Esophagus (tissue), 2 donors: Measurements from ENCODE around the gene SORCS2. TPM values are rescaled to one million over a fixed set of nuclear protein-coding genes. Genes with fewer than 3 reads are reported as not detected.
"Not testable (repeated sequence)": the region's sequence is repeated elsewhere in the genome, so short reads cannot be mapped to it uniquely, and the experiment has no call there.

ENCODE experiments used
- H3K27ac ChIP-seq, 2 donors: one replicate each; pipeline ENCODE4 v1.5.1; 2013; ENCODE audit warnings: low read depth in 2 of 2, mild to moderate bottlenecking in 2 of 2, inconsistent platforms in 1 of 2, low read length in 1 of 2, moderate library complexity in 1 of 2
- H3K27me3 ChIP-seq, 2 donors: one replicate each; pipeline ENCODE4 v1.6.1; 2013; ENCODE audit warnings: low read length in 2 of 2, control low read depth in 1 of 2, mild to moderate bottlenecking in 1 of 2; ENCODE audit not compliant: insufficient read depth in 2 of 2, control insufficient read depth in 1 of 2
- H3K36me3 ChIP-seq, 2 donors: one replicate each; pipeline ENCODE4 v1.6.1; 2013; ENCODE audit warnings: low read length in 1 of 2; ENCODE audit not compliant: control insufficient read depth in 2 of 2, insufficient read depth in 2 of 2
- H3K4me1 ChIP-seq, 2 donors: one replicate each; pipeline ENCODE4 v1.6.1; 2013; ENCODE audit warnings: low read length in 1 of 2; ENCODE audit not compliant: control insufficient read depth in 2 of 2, insufficient read depth in 2 of 2
- H3K4me3 ChIP-seq, 2 donors: one replicate each; pipeline ENCODE4 v1.5.1; 2013; ENCODE audit warnings: low read length in 2 of 2, mild to moderate bottlenecking in 2 of 2, low read depth in 1 of 2, moderate library complexity in 1 of 2
- H3K9me3 ChIP-seq, 2 donors: one replicate each; pipeline ENCODE4 v1.6.1; 2013; ENCODE audit warnings: mild to moderate bottlenecking in 2 of 2, low read depth in 1 of 2, low read length in 1 of 2, moderate library complexity in 1 of 2; ENCODE audit not compliant: control insufficient read depth in 2 of 2, insufficient read depth in 1 of 2
- WGBS, 2 donors: extraction: QIAGEN DNeasy Blood & Tissue Kit; methylation state at CpG; one replicate each; pipeline ENCODE4 v1.1.7; 2013; 5-methylcytosine and 5-hydroxymethylcytosine counted together
- polyA plus RNA-seq, 2 donors: library from polyadenylated mRNA; stranded (reverse); fragments of 200-250 nt; gene quantifications; one replicate each; pipeline ENCODE4 v1.2.3, GENCODE V29; 2013
- donor health status: healthy with polysubstance abuse.
- donor health status: Bipolar disorder and iron deficiency.

SORCS2 gene
- polyA plus RNA-seq, 2 donors: 1.1 to 1.2 TPM

DNA sequence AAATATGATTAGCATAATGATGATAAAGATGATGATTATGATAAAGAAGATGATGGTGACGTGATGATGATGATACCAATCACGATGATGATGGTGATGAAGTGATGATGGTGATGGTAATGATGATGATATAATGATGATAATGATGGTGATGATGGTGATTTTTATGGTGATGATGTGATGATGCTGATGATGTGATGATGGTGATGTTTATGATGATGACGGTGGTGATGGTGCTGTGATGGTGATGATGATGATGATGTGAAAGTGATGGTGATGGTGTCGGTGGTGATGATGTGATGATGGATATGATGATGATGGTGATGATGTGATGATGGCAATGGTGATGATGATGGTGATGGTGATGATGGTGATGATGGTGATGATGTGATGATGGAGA is 373.1 kb downstream of the SORCS2 start:
- 91 to 92% methylated on average over 4 of the region's 4 CpGs for WGBS, 2 donors
- H3K27ac ChIP-seq: no peak overlapping the region

DNA sequence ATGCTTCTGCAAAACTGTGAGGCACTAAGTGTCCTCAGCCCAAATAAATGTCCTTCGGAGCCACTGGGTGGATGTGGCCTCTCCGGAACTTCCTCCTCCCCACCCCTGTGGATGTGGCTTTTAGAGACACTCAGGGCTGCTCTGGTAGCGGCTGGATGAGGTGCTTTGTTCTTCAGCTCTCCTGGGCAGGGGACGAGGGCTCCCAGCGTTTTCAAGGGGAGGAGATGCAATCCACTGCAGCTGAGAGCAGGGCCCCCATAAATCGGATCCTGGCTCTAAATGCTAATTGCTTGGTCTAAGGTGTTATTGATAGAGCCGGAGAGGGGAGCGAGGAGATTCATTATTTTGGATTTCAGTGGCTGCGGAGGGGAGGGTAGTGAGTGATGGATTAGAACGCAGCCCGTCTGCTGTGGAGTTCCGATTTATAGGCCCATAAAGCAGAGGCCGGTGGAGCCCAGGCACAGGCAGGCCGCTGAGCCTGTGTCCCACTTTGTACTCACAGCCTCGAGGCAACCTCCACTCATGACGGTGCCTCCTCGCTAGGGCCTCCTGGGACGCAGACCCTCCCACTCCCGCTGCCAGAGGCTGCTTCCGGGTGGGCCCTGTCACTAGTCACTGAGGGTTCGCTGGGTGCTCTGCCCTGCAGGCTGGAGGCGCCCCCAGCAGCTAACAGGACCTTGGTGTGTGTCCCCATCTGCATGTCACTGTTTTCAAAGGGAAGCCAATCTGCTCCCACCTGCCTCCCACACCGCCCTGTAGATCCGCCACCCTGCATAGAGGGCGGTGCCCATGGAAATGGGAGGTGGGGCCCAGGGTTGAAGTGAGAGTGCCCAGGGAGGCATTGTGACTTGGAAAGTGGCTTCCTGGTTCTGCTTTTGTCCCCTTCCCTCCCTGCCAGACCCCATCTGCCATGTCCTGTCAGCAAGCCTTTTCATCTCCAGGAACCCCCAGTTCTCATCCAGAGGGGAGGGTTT is 377.8 kb downstream of the SORCS2 start:
- 78 to 86% methylated on average over 25 of the region's 25 CpGs for WGBS, 2 donors
- Histone ChIP-seq H3K36me3 (no peaks in the 10 kb centered on the region), H3K4me1 (peaks cover 0 to 2% of the 10 kb centered on the region in 2 donors), H3K27me3 (no peaks in the 10 kb centered on the region), H3K27ac (no peak overlapping the region), H3K9me3 (peaks cover 0 to 11% of the 10 kb centered on the region in 2 donors), H3K4me3 (no peak overlapping the region)

More for the DNA sequence above, 373.1 kb downstream of the SORCS2 start:
- Histone ChIP-seq H3K36me3 (no peaks in the 10 kb centered on the region), H3K4me3 (no peak overlapping the region), H3K4me1 (no peaks in the 10 kb centered on the region), H3K9me3 (no peaks in the 10 kb centered on the region), H3K27me3 (no peaks in the 10 kb centered on the region)

DNA sequence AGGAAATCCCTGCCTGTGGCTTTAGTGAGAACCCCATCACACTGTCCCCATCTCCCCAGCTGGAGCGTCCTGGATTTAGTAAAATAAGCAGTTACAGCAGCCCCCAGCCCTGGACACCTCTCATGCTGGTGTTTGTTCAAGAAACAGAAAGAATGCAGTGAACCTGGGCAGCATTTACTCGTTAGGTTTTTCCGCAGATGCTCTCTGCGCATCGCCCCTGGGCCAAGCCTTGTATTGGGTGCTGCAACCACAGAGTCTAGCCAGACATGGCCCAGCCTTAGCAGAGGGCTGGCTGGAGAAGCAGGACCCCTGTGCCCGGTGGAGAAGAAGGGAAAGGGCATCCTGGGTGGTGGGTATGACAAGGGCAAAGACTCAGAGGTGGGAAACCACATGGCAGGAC is 378.7 kb downstream of the SORCS2 start:
- no peak overlapping the region for H3K27ac ChIP-seq
- H3K27me3 ChIP-seq: no peaks in the 10 kb centered on the region
- H3K4me3 ChIP-seq: no peak overlapping the region
- H3K9me3 ChIP-seq: peaks cover 0 to 13% of the 10 kb centered on the region in 2 donors
- H3K36me3 ChIP-seq: no peaks in the 10 kb centered on the region
- WGBS, 2 donors: 75 to 87% methylated on average over 6 of the region's 6 CpGs
- H3K4me1 ChIP-seq: peaks cover 0 to 2% of the 10 kb centered on the region in 2 donors

DNA sequence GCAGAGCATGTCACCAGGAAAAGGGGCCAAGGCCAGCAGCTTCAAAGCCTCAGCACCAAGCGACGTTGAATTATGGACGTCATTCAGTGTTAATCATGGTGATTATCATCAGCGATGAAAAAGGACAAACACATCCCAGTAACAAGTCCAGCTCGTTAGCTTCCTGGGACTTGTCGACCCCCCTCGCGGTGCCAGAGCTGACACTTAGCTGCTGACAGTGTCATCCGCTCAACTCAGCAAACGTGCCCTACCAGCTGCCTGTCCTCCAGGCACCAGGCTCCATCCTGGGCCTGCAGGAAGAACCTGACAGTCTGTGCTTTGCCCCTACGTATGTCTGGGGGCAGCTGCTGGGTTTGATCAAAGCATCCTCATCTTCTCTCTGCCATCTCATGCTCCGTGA is 379.4 kb downstream of the SORCS2 start:
- H3K4me3 ChIP-seq: no peak overlapping the region
- peaks cover 0 to 2% of the 10 kb centered on the region in 2 donors for H3K4me1 ChIP-seq
- H3K9me3 ChIP-seq: peaks cover 4 to 19% of the 10 kb centered on the region in 2 donors
- H3K27ac ChIP-seq: no peak overlapping the region
- WGBS, 2 donors: 65 to 77% methylated on average over 12 of the region's 12 CpGs
- no peaks in the 10 kb centered on the region for H3K27me3 ChIP-seq
- no peaks in the 10 kb centered on the region for H3K36me3 ChIP-seq

DNA sequence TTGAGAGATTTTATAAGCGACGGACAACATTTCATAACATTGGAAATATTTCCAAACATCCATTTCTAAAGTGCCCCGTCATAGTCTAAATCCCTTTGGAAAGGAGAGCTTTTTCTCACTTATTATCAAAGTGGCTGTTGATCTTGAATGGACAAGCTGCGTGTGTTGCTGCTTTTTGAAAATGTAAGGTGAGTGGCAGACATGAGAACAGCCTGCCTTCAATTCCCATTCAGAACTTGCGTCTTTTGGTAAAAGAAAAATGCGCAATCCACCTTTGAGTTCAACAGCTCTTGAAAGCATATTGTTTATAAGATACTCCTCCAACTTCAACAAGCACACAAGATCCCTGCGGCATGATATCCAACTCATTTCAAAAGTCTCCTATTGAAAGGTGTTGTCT is 380.6 kb downstream of the SORCS2 start:
- Histone ChIP-seq H3K4me1 (peaks cover 0 to 2% of the 10 kb centered on the region in 2 donors), H3K27me3 (no peaks in the 10 kb centered on the region), H3K4me3 (no peak overlapping the region), H3K27ac (no peak overlapping the region), H3K9me3 (peaks cover 11 to 30% of the 10 kb centered on the region in 2 donors), H3K36me3 (no peaks in the 10 kb centered on the region)
- WGBS, 2 donors: 83 to 89% methylated on average over 7 of the region's 7 CpGs

DNA sequence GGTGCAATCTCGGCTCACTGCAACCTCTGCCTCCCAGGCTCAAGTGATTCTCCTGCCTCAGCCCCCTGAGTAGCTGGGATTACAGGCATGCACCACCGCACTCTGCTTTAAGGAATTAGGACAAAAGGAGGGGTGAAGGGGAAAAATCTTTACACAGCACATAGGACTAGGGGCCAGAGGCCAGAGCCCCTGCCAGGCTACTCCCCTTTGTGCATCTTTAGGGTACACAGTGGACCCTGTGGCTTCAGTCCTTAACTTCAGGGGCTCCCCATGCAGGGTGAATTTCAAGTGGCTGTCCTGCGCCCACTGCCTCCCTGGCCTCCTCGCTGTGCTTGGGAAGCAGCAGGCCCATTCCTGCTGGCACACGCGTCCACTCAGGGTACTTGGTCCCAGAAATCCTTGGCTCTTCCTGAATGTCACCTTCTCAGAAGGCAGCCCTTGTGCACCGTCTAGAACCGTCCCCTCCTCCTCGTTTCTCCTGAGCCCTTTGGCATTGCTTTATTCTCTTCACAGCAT is 381.3 kb downstream of the SORCS2 start:
- peaks cover 11 to 37% of the 10 kb centered on the region in 2 donors for H3K9me3 ChIP-seq
- H3K4me1 ChIP-seq: peaks cover 0 to 2% of the 10 kb centered on the region in 2 donors
- WGBS, 2 donors: 77 to 88% methylated on average over 9 of the region's 9 CpGs
- H3K27ac ChIP-seq: no peak overlapping the region
- no peak overlapping the region for H3K4me3 ChIP-seq
- no peaks in the 10 kb centered on the region for H3K27me3 ChIP-seq
- no peaks in the 10 kb centered on the region for H3K36me3 ChIP-seq

DNA sequence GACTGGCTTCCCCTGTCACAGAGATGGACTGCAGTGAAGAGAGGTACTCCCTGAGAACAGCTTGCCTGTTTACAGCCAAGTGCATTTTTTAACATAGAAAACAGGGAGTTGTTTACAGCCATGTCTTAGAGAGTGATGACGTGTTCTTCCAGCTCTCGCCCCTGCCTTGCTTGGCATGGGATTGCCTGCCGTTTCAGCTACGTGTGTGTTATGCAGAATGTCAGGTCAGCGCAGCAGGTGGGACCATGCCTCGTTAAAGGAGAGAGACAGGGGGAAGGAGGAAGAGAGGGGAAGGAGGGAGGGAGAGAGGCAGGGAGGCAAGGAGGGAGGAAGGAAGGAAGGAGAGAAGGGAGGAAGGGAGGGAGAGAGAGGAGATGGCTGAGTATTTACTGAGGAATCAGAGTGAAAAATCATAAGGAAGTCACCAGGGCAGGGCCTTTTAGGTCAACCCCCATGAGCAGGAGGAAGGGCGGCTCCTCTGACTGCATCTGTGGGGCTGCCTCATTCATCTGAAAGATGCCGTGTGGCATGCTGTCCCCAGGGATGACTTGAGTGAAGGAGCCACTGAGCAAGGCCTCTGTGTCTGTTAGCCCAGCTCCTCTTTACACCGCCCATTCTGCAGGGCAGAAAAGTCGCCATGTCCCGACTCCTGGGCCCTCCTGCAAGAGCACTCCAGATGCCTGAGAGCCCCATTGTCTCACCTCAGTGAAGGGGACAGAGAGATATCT is 382.1 kb downstream of the SORCS2 start:
- no peak overlapping the region for H3K4me3 ChIP-seq
- H3K9me3 ChIP-seq: peaks cover 11 to 37% of the 10 kb centered on the region in 2 donors
- H3K27ac ChIP-seq: no peak overlapping the region
- no peaks in the 10 kb centered on the region for H3K36me3 ChIP-seq
- WGBS, 2 donors: 75 to 77% methylated on average over 11 of the region's 11 CpGs
- H3K27me3 ChIP-seq: no peaks in the 10 kb centered on the region
- H3K4me1 ChIP-seq: peaks cover 0 to 2% of the 10 kb centered on the region in 2 donors

DNA sequence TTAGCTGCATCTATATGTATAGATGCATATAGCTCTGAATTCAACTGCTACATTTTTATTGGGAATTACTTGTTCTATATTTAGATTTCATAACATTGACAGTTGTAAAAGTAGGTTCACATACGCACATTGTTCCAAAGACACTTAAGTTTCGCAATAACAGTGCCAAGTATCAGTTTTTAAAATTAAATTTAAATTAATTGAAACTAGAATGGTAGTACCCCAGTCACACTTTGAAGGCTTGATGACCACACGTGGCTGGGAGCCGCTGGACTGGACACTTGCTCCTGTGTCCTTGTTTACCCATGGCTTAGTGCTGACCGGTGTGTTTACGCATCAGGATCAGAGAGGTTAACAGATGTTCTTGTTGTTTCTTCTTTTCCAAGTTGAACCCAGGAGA is 383.1 kb downstream of the SORCS2 start:
- Histone ChIP-seq H3K27me3 (no peaks in the 10 kb centered on the region), H3K4me1 (peaks cover 0 to 2% of the 10 kb centered on the region in 2 donors), H3K4me3 (no peak overlapping the region), H3K36me3 (no peaks in the 10 kb centered on the region), H3K9me3 (peaks cover 11 to 37% of the 10 kb centered on the region in 2 donors), H3K27ac (no peak overlapping the region)
- 54 to 75% methylated on average over 6 of the region's 6 CpGs for WGBS, 2 donors

DNA sequence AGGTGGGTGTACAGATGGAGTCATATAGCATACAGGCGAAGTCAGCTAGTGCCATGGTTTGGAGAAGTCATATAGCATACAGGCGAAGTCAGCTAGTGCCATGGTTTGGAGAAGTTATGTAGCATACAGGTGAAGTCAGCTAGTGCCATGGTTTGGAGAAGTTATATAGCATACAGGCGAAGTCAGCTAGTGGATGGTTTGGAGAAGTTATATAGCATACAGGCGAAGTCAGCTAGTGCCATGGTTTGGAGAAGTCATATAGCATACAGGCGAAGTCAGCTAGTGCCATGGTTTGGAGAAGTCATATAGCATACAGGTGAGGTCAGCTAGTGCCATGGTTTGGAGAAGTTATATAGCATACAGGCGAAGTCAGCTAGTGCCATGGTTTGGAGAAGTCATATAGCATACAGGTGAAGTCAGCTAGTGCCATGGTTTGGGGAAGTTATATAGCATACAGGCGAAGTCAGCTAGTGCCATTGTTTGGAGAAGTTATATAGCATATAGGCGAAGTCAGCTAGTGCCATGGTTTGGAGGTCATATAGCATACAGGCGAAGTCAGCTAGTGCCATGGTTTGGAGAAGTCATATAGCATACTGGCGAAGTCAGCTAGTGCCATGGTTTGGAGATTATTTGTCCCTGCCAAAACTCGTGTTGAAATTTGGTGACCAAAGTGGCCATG is 385.2 kb downstream of the SORCS2 start:
- not testable (repeated sequence) for H3K4me1 ChIP-seq, H3K27me3 ChIP-seq, H3K27ac ChIP-seq, H3K4me3 ChIP-seq, H3K36me3 ChIP-seq
- WGBS, 2 donors: 88 to 92% methylated on average over 11 of the region's 11 CpGs
- H3K9me3 ChIP-seq: peaks cover 11 to 37% of the 10 kb centered on the region in 2 donors
